ENCODE data around the gene RBM17. TPM values are rescaled to one million over a fixed set of nuclear protein-coding genes. Genes with fewer than 3 reads are reported as not detected.

Gene RBM17
- total and polyA plus RNA-seq, 10 of the 15 experiments (the other 5 are each of a cell fraction or from before 2014, with no cell fraction given), result 28.4 to 181 (median 83.9) TPM

GRCh38 chr10:6065835-6066234, 23.0 kb upstream of the RBM17 start (continued):
- TF ChIP-seq USF2 (IDR thresholded peaks at IDR 0.05; ENCODE audit: borderline replicate concordance, low read depth, low read length), result no peak

GRCh38 chr10:6067457-6067856, 21.4 kb upstream of the RBM17 start:
- RAD21 ChIA-PET (ENCODE audit: unreplicated experiment), result interaction anchor here (0.7 to 3.0 kb wide), 6 partner anchors 16 to 91 kb away, joined by 3 to 9 read pairs (median 4); no protein-coding TSS in a partner anchor
- no peaks in the 10 kb centered on the region for H3K79me2 ChIP-seq (ENCODE audit: control insufficient read depth, insufficient read depth, low read length)
- ATAC-seq (no peak), DNase-seq (ENCODE audit: low read depth, low spot score) (no peak), FAIRE-seq (no peak)
- H3K27ac ChIP-seq (ENCODE audit: control insufficient read depth, insufficient read depth), result no peak overlapping the region
- in situ Hi-C loops (cut with MboI) (no loop called here), intact Hi-C loops (cut with micrococcal nuclease; ENCODE audit: unreplicated experiment) (no loop called here)
- WGBS (ENCODE audit: insufficient coverage, insufficient replicate concordance, low lambda C conversion rate, missing lambda C conversion rate), result 49% methylated on average over 4 of the region's 4 CpGs
- H3K4me3 ChIP-seq, result no peak overlapping the region
- BruUV-seq (replicated peaks), result no TSS peak
- SMC1A ChIA-PET (ENCODE audit: uncharacterized antibody, unreplicated experiment), result interaction anchor here (1.1 to 6.9 kb wide), 7 partner anchors 9 to 282 kb away, joined by 3 to 66 read pairs (median 6); no protein-coding TSS in a partner anchor
- POLR2A ChIA-PET, result interaction anchor here (0.6 to 1.6 kb wide), 2 partner anchors 16 to 91 kb away, joined by 3 to 6 read pairs; no protein-coding TSS in a partner anchor
- no peak overlapping the region for H3K4me2 ChIP-seq (ENCODE audit: control insufficient read depth, insufficient read depth)
- H3K36me3 ChIP-seq (ENCODE audit: control insufficient read depth in 2 of 2, insufficient read depth in 2 of 2, low read length in 1 of 2), result no peaks in the 10 kb centered on the region
- no peak overlapping the region for H2AFZ ChIP-seq (ENCODE audit: control insufficient read depth, low read depth, low read length)
- H3K27me3 ChIP-seq (replicated peaks in 1 of 2; ENCODE audit: control insufficient read depth in 2 of 2, insufficient read depth in 2 of 2, low read length in 1 of 2), result no peaks in the 10 kb centered on the region; a peak in 1 of 4 replicates
- H3K9me3 ChIP-seq (replicated peaks; ENCODE audit: control insufficient read depth, insufficient read depth, low read length), result no peaks in the 10 kb centered on the region
- no peak overlapping the region for H3K9ac ChIP-seq (ENCODE audit: control insufficient read depth, insufficient read depth, low read length)
- CTCF ChIA-PET, result interaction anchor here (1.0 to 4.1 kb wide), 8 partner anchors 9 to 334 kb away, joined by 4 to 34 read pairs (median 5); no protein-coding TSS in a partner anchor
- peaks cover 31% of the 10 kb centered on the region for H3K4me1 ChIP-seq (ENCODE audit: control insufficient read depth, insufficient read depth, low read length)
- H4K20me1 ChIP-seq (ENCODE audit: control insufficient read depth, insufficient read depth), result no peaks in the 10 kb centered on the region
- TF ChIP-seq ZNF622 (IDR thresholded peaks at IDR 0.05), result no peak
- TF ChIP-seq RCOR1 (conservative IDR thresholded peaks at IDR 0.05; ENCODE audit: low read depth, low read length), result no peak
- no peak for TF ChIP-seq GATAD2B (conservative IDR thresholded peaks at IDR 0.05; ENCODE audit: low read depth)
- no peak for TF ChIP-seq SUZ12 (IDR thresholded peaks at IDR 0.05; ENCODE audit: unreplicated experiment)
- TF ChIP-seq NBN (IDR thresholded peaks at IDR 0.05), result no peak
- TF ChIP-seq KDM1A (IDR thresholded peaks at IDR 0.05; ENCODE audit: borderline replicate concordance), result no peak
- TF ChIP-seq GABPA (IDR thresholded peaks at IDR 0.05; ENCODE audit: low read depth), result no peak
- no peak for TF ChIP-seq MEF2B (IDR thresholded peaks at IDR 0.05; ENCODE audit: partially characterized antibody, poor library complexity, severe bottlenecking)
- no peak for TF ChIP-seq CEBPZ (IDR thresholded peaks at IDR 0.05; ENCODE audit: low read depth, low read length)
- no peak for TF ChIP-seq EED (IDR thresholded peaks at IDR 0.05; ENCODE audit: low read depth)
- no peak for TF ChIP-seq CBX5 (IDR thresholded peaks at IDR 0.05; ENCODE audit: low read depth)
- no peak for TF ChIP-seq POLR2AphosphoS5 (IDR thresholded peaks at IDR 0.05; ENCODE audit: low read length)
- TF ChIP-seq, protein P1, sequence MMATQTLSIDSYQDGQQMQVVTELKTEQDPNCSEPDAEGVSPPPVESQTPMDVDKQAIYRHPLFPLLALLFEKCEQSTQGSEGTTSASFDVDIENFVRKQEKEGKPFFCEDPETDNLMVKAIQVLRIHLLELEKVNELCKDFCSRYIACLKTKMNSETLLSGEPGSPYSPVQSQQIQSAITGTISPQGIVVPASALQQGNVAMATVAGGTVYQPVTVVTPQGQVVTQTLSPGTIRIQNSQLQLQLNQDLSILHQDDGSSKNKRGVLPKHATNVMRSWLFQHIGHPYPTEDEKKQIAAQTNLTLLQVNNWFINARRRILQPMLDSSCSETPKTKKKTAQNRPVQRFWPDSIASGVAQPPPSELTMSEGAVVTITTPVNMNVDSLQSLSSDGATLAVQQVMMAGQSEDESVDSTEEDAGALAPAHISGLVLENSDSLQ (IDR thresholded peaks at IDR 0.05), result no peak
- no peak for TF ChIP-seq RELB (IDR thresholded peaks at IDR 0.05; ENCODE audit: low read depth)
